GM19023 (cell line): Measurements from ENCODE around the gene MED19.
"Not testable (repeated sequence)": the region's sequence is repeated elsewhere in the genome, so short reads cannot be mapped to it uniquely, and the experiment has no call there.

Experiments used
- ATAC-seq: cut with Tn5 transposase; IDR thresholded peaks from one replicate; pipeline ENCODE4 v1.9.1; 2021; ENCODE audit warnings: mild to moderate bottlenecking, moderate library complexity; ENCODE audit not compliant: unreplicated experiment

The MED19 gene, protein sequence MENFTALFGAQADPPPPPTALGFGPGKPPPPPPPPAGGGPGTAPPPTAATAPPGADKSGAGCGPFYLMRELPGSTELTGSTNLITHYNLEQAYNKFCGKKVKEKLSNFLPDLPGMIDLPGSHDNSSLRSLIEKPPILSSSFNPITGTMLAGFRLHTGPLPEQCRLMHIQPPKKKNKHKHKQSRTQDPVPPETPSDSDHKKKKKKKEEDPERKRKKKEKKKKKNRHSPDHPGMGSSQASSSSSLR

DNA sequence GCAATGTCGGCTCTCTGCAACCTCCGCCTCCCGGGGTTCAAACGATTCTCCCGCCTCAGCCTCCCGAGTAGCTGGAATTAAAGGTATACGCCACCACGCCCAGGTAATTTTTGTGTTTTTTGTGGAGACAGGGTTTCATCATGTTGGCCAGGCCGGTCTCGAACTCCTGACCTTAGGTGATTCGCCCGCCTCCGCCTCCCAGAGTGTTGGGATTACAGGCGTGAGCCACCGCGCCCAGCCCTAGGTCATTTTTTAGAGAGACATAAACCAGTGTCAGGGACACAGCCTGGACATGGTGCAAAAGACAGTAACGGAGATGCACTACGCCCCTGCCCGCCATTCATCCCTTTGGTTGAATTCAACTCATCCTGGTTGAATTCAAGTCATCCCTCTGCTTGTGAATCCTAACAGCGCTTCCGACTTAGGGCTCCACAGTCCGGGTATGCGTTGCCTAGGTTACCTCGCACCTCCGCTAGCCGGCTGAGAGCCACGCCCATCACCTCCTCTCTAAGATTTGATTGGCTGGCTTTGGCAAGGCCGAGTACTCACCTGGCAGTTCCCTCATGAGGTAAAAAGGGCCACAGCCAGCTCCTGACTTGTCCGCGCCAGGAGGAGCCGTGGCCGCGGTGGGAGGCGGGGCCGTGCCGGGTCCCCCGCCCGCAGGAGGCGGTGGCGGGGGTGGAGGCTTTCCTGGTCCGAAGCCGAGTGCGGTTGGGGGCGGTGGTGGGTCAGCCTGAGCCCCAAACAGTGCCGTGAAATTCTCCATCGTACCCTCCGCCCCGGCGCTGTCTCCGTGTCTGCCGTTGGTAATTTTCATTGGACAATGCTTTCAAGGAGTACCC is at the start of gene MED19:
TSS of gene MED19 (minus strand) at position 802 of the 842 bp plus-strand sequence. CDS start at position 766, 36 bp downstream.
- ATAC-seq, result peak; percentile 49

GRCh38 chr11:57758174-57758573 is 46.2 kb upstream of the MED19 start:
- ATAC-seq, result no peak

GRCh38 chr11:57752954-57753353 is 40.9 kb upstream of the MED19 start:
- ATAC-seq, result no peak

DNA sequence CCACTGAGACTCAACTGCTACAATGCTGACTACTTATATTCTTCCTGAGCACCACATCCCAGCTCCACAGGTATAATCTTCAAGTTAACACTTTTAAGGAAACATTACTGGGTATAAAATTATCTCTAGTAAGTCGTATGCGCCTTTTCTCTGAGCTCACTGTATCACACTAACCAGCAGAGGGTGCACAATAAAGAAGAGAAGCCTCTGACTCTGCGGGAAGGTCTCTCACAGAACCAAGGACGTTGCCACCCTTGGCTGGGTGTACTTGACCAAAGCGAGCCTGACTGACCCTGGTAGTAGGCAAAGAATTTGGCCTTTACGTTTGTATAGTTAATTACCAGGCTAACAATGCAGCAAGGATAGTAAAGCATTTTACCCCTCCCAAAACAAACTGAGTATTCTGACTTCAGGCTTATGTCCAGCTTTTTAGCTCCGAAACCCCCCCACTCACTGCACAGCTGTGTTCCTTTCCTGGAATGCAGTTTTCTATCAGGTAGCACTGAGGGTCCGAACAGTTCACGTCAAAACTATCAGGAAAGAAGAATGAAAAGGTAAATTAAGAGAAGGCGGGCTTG is 39.8 kb upstream of the MED19 start, which contains the start of gene BTBD18:
TSS of gene BTBD18 (minus strand) at position 144 of the 578 bp plus-strand sequence. CDS start 631 bp downstream, outside the sequence.
- no peak for ATAC-seq

DNA sequence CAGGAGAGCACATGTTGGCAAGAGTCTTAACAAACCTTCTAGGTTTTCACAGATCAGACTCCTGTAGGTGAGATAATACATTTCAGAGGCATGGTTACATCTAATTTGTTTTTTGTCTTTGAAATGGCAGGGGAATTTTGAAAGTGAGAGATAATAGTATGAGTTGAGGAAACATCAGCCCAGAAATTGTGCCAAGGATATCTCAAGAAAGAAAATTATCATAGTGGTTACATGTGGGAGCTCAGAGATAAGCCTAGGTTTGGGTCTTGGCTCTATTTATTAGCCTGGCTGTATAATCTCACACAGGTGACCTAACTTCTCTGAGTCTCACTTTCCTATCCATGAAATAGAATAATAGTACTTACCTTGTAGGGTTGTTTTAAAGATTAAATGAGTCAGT is 39.2 kb upstream of the MED19 start:
- no peak for ATAC-seq

- ATAC-seq, result no peak
Measured at GRCh38 chr11:57746920-57747319, 34.9 kb upstream of the MED19 start.

- ATAC-seq, result no peak
Measured at GRCh38 chr11:57745206-57745605, 33.2 kb upstream of the MED19 start.

DNA sequence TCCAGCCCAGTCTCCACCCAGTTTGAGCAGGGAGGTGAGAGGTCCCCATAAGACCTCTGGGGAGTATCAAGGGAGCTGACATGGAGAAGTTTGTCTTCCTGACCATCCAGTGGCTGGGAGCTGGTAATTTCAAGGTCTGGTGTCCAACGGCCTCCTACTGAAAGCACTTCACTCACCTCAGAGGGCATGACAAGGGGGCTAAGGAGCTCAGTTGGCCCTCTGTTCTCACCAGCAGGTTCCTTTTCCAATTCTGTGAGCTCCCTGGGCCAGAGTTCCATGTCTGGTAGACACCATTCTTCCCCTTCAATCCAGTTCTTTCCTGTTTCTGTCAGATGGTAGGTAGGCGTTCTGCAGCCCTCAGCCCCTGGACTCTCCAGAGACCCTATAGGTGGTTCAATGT is 32.3 kb upstream of the MED19 start:
- ATAC-seq, result no peak

- no peak for ATAC-seq
Measured at GRCh38 chr11:57742087-57742452, 30.1 kb upstream of the MED19 start.

- peak; percentile 83 for ATAC-seq
Measured at GRCh38 chr11:57741132-57742086, 29.4 kb upstream of the MED19 start, which contains the start of gene SELENOH. SELENOH (plus strand) TSS chr11:57741491; CDS start chr11:57741596, 105 bp downstream.

GRCh38 chr11:57735619-57736298 is 23.7 kb upstream of the MED19 start:
- ATAC-seq, result no peak

DNA sequence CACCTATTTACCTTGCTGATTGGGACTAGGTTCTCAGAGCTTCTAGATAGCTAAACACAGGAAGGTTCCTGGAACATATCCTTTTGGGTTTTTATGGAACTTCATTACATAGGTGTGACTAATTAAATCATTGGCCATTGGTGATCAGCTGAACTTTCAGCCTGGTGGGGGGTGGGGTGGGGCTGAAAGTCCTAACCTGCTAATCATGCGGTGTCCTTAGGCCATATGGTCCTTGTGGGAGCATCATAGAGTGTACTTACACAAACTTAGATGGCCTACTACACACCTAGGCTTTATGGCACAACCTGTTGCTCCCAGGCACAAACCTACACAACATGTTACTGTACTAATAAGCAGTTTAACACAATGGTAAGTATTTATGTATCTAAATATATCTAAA is 20.6 kb upstream of the MED19 start:
- no peak for ATAC-seq

DNA sequence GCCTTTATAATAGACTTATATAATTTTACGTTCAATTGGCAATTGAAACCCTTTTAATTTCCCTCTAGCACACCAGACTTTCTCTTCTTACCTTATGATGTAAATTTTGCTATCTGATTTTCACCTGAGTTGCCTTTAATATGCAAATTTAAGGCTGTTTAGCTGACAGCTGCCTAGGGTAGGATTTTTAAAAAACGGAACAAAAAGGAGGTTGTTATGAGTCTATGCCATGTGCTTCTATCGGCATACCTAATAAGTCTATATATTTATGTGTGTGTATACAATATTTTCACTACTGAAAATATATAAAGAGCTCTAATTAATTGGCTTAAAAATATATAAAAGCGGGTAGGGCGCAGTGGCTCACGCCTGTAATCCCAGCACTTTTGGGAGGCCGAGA is 17.5 kb upstream of the MED19 start:
- ATAC-seq, result no peak

DNA sequence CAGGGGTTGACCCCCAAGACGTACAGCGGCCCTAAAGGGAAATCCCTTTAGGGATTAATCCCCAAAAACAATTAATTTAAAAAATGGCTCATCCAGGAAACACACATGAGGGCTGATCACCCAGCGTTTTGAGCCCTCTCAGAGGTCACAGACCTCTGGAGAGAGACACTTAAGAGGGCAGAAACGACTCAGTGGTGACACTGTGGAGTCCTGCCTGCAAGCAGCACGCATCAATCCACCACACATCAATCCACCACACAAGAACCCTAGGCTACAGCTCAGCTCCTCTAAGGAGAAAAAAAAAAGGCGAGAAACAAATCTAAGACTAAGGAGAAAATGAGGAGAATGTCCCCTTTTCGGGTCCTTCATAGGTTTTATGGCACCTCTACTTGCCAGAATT is 16.8 kb upstream of the MED19 start:
- no peak for ATAC-seq

- no peak for ATAC-seq
Measured at GRCh38 chr11:57727185-57727584, 15.2 kb upstream of the MED19 start.

- not testable (repeated sequence) for ATAC-seq
Measured at GRCh38 chr11:57716726-57717125, 4.7 kb upstream of the MED19 start.

- no peak for ATAC-seq
Measured at GRCh38 chr11:57713835-57714234, 1.8 kb upstream of the MED19 start.

GRCh38 chr11:57712256-57713150 is 488 bp upstream of the MED19 start, which contains the start of gene TMX2:
TMX2 (plus strand) TSS chr11:57712593; CDS start chr11:57712619, 26 bp downstream.
- ATAC-seq, result peak; percentile 92

DNA sequence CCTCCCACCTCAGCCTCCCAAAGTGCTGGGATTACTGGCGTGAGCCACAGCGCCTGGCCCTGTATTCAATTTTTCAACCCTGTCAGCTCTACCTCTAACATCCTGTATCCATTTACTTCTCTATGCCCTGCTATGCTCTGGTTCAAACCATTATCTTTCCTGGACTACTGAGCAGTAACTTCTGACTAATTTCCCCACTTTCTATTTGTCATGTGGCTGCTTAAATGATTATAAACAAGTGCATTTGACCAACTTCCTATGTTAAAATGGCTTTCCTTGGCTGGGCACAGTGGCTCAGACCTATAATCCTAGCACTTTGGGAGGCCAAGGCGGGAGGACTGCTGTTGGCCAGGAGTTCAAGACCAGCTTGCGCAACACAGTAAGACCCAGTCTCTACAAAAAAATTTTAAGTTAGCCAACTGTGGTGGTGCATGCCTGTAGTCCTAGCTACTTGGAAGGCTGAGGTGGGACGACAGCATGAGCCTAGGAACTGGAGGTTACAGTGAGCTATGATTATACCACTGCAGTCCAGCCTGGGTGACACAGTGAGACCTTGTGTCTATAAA is 2.1 kb downstream of the MED19 start:
- ATAC-seq, result no peak
